ENCODE measurements around the gene IL17D.

Gene IL17D

DNA sequence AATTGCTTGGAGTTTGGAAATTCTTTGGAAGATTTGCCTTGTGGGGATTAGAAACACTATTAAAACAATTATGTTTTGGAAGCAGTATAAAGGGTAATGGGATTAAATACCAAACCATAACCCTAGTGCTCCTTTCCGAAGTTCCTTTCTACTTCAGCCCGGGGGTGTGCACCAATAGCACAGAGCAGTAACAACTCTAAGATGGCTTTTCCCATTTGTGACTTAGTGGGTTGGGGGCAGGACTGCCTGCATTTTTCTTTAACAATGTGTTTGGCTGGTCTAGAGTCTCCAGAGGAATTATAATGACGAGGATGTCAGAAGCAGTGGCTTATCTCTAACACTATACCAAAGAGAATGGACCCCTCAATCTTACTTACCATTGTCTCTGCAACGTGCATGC is 11.9 kb upstream of the IL17D start:
- DNase-seq (ENCODE audit: low read depth), result no peak

DNA sequence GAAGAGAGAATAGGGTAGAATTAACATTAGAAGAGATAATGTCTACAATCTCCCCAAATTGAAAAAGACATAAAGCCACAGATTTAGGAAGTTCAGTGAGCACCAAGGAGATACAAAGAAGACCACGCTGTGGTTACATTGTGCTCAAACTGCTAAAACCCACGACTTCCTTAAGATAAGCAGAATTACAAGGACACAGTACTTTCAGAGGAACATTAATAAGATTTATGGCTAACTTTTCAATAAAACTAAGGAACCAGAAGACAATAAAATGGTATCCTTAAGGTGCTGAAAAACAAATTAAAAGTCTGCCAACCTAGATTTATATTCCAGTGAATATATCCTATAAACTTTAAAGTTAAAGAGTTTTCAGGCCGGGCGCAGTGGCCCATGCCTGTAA is 7.4 kb upstream of the IL17D start:
- no peak for DNase-seq (ENCODE audit: low read depth)

DNA sequence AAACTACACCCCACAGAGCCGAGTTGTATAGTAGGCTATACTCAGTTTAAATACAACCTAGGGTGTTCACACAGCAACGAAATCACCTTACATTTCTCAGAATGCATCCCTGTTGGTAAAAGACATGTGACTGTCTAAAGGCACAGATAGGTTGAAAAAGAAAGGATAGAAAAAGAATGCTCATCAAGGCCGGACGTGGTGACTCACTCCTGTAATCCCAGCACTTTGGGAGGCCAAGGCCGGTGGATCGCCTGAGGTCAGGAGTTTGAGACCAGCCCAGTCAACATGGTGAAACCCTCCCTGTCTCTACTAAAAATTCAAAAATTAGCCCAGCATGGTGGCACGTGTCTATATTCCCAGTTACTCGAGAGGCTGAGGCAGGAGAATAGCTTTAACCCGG is 3.8 kb upstream of the IL17D start:
- DNase-seq (ENCODE audit: low read depth), result no peak

DNA sequence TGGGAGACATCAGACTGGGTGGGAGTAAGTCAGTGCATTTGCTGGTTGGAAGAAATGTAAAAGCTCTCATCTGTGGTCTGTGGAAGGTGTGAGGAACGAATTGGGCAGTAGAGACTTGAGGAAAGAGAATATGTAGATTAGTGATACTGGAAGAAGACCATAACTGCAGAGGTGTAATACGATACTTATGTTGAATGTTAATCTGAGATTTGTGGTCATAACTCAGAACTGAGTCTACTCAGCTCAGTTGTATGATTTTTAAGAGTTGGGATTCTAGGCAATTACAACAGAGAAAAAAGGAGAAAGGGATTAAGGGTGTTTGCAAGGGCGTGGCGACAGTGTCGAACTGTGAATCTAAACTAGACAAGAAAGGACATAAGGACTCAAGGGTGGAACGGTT is 3.2 kb upstream of the IL17D start:
- DNase-seq (ENCODE audit: low read depth), result no peak

DNA sequence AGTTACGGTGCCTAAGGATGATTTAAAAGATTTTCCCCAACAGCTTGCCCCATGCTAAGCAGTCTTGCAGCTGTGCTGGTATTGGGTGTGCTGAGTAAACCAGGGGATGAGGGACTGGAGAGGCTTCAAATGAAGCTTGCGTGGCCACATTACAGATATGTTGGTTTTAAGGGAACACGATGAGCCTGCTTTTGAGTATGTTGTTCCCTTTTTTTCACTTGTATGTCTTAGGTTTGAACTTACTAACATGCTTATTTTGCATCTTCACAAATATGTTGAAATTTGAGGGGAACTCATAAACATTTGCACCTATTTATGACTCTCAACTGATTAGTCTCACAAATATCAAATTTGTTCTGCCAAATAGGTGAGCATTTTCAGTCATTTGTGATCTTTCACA is 2.0 kb upstream of the IL17D start:
- no peak for DNase-seq (ENCODE audit: low read depth)

DNA sequence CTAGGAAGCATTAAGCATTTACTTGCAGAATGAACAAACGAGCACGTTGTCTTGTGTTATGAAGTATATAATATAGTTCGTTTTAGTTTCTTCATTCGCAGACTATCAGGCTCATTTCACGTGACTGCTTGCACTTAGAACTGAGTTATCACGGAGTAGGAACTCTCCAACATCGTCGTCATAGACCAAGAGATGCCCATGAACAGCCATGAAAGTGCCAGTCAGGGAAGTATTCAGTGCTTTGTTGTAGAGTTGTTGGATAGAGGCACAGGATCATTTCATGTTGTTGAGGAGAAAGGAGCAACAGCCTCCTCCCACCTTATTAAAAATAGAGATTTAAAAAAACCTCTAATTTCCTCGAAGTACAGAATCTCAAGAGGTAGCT is 977 bp upstream of the IL17D start:
- DNase-seq (ENCODE audit: low read depth), result no peak

DNA sequence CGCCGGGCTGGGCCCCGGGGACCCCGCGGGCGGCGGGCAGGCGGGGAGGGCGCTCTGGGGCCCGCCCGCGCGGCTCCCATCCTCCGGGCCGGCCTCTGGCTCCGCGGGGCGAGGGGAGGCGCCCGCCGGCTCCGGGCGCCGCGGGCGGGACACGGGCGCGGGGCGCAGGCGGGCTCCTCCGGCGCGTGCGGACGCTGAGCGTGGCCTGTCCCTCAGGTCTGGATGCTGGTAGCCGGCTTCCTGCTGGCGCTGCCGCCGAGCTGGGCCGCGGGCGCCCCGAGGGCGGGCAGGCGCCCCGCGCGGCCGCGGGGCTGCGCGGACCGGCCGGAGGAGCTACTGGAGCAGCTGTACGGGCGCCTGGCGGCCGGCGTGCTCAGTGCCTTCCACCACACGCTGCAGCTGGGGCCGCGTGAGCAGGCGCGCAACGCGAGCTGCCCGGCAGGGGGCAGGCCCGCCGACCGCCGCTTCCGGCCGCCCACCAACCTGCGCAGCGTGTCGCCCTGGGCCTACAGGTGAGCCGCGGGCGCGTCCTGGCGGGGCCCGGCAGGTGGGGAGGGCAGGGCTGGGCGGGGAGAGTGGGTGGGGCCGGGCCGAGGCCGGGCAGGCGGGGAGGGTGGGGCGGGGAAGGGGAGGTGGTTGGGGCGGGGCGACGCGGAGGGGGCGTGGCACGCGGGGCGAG is 420 bp downstream of the IL17D start:
- peak; percentile 66 for DNase-seq (ENCODE audit: low read depth)

DNA sequence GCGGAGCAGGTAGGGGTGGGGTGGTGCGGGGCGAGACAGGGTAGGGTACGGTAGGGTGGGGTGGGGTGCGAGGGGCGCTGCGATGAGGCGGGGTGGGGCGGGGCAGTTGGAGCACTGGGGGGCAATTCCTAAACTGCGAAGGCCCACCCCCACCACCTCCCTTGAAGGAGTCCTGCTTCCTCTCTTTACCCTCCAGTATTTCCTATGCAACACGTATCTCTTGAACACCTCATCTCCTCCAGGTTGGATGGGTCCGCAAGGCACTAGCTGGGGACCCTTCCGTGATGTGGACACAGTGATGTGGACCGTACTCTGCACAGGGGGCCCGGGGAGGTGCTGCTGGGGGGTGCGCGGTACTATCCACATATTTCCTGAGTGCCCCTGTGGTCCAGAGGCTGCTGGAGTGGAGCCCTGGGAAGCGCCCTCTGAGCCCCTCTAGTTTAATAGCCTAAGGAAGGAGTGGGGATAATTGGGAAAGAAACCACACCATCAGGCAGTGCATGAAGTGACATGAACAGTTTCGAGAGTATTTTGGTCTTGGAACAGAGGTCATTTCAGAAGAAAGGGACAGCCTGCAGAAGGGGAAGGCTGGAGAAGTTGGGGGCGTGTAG is 1.1 kb downstream of the IL17D start:
- no peak for DNase-seq (ENCODE audit: low read depth)

DNA sequence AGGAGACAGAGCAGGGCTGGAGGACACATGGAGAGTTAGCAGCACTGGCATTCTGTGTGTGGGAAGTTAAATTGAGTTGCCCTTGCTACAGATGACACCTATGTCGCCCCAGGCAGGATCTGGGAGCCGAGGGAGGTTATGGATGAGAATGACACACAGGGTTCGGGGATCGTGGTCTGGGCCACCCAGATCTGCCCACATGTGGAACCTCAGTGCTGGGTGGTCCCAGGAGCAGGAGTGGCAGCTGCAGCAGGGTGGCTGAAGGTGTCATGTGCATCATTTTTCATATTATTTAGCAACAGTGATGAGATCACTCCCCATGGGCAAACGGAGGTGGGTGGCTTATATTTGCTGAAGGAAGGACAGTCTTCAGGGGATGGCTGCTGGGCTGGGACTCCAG is 3.2 kb downstream of the IL17D start:
- no peak for DNase-seq (ENCODE audit: low read depth)

DNA sequence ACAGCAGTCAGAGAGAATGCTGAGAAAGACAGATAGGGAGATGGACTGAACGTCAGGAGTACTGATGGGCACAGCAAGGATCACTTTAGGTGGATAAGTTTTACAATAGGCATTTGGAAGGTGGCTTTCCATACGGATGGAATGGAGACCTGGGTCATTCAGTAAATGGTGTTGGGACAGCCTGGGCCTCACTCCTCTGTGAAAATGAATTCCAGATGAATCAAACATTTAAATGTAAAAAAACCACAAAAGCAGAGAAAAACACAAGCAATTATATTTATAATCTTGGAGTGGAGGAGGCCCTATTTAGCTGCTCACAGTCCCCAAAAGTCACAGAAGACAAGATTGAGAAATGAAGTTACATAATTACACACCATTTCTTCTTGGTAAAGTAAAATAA is 4.7 kb downstream of the IL17D start:
- no peak for DNase-seq (ENCODE audit: low read depth)

DNA sequence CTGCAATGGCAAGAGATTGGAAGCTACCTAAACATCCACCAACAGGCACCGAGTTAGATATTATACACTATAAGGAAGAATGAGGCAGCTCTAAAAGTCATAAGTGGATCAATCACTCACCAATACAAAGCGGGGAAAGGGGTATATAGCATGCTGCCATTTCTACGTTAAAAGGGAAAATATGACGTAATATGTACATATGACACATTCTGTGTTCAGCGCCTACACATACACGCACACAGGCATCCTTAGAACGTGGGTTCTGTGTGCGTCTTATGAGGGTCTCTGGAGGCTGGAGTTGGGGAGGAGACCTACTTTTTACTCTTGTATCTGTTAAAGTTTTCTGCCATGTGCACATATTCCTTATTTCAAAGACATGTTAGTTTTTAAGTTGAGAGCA is 5.9 kb downstream of the IL17D start:
- DNase-seq (ENCODE audit: low read depth), result no peak

DNA sequence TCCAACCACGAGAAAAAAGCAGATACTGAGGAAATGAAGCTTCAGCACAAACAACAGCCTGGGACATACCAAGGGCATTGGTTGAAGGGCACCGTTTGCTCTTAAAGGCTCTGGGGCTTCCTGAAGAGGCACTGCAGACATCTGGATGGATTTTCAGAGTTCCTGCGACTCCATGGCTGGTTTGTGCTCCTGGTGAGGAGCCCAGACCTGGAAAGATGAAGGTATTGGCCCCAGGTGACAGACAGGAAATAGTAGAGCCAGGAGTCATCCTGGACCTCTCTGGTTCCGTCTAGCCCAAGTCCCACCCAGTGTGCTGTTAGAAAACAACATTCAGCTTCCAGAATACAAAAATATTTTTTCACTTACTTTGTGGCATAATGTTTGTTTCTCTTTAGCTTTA is 6.3 kb downstream of the IL17D start:
- no peak for DNase-seq (ENCODE audit: low read depth)

DNA sequence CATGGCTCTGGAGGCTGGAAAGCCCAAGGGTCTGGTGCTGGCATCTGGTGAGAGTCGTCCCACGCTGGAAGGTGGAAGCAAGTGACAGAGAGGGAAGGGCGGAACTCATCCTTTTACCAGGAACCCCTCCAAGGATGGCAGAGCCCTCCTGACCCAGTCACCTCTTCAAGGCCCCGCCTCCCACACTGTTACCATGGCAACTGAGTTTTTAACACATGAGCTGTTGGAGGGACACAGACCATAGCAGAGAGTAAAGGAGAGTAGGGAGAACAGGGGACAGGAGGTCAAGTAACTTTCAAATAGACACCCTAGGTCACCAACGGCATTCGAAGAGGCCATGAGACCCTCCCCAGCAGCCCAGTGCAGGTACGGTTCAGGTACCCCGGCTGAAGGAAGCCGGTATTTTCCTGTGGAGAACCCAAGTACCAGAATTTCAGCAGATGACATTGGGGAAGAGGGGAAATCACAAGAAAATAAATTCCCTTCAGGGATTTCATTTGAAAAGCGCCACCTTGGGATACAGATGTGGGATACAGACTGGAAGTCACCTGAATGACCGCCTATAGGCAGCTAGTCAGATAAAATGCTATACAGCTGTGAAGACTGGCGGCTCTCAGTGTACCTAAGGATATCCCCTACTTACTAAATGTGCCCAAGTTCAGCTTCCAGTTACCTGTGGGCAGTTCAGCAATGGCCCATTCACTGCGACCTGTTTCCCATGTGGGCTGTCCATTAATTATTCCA is 8.0 kb downstream of the IL17D start:
- DNase-seq (ENCODE audit: low read depth), result no peak

DNA sequence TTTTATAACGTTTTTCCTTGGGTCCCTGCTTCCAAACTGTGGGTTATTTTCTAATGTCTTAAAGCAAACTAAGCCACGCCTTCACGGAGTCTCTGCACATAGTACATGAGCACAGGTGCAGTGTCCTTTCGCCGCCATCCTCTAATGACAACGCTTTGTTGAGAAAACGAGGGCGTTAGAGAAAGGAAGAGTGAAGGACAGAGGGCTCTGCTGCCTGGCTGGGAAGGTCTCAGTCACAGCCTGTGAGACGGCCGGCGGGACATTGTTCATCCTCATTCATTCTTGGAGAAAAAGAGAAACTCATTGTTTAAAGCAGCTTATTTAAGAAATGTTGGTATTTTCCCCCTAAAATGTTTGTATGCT is 9.5 kb downstream of the IL17D start:
- DNase-seq (ENCODE audit: low read depth), result no peak

DNA sequence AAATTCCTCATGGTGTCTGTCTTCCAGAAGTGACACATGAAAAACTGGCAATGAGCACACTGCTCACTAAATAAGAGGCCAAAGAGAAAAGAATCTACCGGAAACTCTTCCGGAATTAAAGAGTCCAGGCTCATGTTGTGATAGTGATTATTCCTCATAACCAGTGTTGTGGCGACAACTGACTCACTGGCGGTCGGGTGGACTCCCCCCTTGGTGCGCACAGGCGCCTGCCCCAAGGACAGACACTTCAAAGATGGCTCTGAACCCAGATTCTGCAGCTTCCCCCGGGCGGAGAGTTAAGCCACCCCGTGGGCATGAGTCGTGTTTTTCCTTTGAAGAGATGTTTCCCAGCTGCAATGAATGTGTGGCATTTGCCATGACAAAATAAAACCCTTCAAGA is 10.3 kb downstream of the IL17D start:
- DNase-seq (ENCODE audit: low read depth), result no peak

DNA sequence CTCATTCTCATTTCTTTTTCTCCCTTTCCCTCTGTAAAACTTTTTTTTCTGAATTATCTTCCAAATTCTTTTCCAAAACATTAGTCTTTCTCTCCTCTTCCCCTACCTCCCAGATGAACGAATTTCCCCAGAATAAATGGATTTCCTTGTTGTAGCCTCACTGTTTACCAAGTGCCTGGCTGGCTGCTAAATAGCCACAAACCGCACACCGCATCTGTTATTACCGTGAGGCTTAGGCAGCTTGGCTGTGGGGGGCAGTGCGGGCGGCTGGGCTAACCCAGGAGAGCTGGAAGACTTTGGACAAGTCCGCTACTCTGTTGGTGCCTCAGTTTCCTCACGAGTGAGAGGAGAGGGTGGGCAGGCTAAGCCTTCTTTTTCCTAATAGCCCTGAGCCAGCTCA is 10.7 kb downstream of the IL17D start:
- no peak for DNase-seq (ENCODE audit: low read depth)

DNA sequence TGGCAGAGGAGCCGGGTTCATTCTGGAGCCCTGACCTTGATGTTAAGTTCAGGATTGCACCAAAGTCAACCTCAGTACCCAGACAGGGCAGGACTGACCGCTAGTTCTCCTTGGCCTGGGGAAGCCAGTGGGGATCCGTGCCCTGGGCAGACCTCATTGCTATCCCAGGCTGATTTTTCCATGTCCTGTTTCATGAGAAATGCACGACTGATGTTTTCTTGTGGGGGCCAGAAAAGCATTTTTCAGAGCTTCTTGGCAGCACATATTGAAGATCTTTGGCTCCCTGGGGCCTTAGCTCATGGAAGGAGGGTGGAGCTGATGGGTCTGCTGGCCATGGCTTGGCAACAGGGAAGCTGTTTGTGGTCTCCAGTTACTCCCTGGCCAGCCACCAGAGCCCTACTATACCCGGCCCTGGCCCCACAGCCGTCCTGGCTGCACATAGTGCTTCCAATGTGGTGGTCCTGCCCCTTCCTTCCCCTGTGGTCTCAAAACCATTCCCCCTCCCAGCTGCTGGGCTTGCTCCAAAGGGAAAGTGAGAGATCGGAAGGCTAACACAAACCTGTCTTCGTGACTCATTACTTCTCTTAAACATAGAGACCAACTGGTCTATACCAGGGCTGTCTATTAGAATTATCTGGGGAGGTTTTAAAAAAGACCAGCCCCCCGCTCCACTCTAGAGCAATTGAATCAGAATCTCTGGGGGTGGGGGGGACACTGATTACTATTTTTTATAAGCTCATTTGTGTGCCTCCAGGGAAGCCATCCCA is 11.2 kb downstream of the IL17D start:
- no peak for DNase-seq (ENCODE audit: low read depth)

DNA sequence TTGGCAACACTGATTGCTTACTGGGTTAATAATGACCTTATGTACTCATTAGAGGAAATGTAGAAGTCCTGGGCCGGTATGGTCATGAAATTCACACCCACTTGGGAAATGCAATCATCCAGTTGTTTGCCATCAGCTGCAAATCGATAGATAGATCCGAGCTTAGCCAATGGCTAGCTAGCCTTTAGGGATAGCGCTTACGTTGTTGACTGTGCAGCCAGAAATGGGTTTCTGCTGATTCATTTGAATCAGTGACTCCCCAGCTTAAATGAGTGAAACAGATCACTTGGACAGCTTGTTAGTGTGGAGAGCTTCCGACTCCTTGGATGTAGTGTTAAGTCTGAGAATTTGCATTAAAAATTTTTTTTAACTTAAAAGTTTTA is 11.8 kb downstream of the IL17D start:
- DNase-seq (ENCODE audit: low read depth), result no peak

DNA sequence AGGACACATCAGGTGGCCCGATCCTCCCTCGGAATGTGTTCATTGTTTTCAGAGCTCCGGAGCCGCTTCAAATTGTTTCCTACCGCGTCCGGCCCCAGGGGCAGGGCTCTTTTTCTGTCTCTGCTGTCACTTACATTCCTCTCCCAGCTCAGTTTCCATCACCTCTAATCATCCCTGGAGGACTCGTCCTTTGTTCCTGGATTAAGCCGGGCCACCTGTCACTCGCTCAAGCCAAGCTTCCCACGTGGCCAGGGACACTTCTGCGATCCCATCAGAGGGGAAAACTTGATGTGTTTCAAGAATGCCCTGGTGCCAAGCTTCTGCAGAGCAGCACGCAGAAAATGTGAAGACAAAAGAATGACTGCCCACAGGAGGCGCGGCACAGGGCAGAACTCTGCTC is 13.5 kb downstream of the IL17D start:
- no peak for DNase-seq (ENCODE audit: low read depth)

DNA sequence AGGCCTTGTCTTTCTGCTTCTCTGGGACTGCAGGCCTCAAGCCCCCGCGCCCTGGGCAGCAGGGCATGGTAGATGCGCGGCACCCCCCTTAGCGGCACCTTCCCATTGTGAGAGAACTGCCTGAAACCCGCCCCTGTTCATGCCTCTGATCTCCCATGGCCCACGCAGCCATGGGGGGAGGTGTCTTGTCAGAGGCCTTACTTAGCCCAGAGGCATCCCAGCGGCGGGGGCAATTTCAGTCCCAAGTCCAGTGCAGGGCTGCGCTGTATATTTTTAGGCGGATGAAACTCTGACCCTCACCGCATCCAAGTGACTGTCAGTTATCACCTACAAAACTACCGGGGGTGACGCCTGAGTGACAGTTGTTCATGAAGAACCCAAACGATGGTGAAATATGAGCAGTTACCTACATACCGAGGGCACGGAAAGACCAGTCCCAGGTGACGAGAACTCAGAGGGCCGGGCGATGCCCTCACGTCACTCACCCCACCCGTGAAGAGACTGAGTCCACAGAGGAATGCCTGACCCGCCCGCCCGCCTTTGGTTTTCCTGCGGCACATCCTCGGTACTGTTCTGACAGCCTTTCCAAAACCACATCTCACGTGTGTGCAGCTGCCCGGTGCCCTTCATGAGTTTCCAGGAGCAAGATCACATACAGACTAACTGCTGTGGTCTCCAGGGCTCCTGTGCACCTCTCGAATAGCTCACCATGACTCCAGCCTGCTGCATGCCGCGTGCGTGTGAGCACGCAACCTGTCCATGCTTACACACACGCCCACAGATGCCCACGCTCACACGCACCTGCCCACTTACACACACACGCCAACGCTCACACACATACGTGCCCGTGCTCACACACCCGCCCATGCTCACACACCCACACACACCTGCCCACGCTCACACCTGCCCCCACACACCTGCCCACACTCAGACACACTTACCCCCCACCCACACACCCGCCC is 14.4 kb downstream of the IL17D start:
- no peak for DNase-seq (ENCODE audit: low read depth)

DNA sequence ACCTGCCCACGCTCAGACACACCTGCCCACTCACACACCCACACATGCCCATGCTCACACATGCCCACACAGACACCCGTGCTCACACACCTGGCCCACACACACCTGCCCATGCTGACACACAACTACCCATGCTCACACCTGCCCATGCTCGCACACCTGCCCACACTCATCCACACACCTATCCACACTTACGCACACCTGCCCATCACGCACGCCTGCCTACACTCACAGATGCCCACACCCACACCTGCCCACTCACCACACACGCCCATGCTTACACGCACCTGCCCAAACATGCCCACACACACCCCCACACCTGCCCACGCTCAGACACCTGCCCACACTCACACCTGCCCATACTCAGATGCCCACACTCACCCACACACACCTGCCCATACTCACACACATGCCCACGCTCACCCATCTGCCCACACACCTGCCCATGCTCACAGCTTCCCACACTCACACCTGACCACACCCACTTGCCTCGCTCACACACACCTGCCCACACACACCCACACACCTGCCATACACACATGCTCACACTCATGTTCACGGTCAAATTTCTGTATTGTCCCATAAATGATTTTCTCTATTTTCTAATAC is 15.6 kb downstream of the IL17D start:
- DNase-seq (ENCODE audit: low read depth), result no peak
